ENCODE results near the gene CELF4. TPM values are rescaled to one million over a fixed set of nuclear protein-coding genes. Genes with fewer than 3 reads are reported as not detected.

The CELF4 gene
- total RNA-seq, 1 donor from 2014 or later, result 0.22 TPM

DNA sequence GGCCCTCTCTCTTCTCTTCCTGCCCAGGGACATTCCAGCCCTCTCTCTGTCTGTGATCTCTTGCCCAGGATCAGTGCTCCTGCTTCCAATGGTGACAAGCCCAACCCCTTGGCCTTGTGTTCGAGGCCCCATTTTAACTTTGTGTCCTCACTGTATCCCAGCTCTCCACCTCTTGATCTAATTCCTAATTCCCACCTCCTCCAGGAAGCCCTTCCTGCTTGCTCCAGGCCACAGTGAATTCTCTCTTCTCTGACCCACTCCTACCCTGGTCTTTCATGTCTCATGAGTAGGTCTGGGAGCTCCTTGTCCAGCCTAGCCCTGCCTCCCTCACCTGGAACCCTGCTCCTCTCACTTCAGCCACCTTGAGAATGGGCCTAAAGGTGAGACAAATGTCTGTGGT, 249.1 kb downstream of the CELF4 start:
- no peaks in the 10 kb centered on the region for H3K9me3 Mint-ChIP-seq (ENCODE audit: low read depth)
- H3K27me3 Mint-ChIP-seq (ENCODE audit: low read depth), result no peaks in the 10 kb centered on the region
- no peak overlapping the region for H3K4me3 Mint-ChIP-seq (ENCODE audit: unreplicated experiment)
- no peaks in the 10 kb centered on the region for H3K36me3 Mint-ChIP-seq (ENCODE audit: low read depth)
- H3K4me1 Mint-ChIP-seq (ENCODE audit: low read depth), result peaks cover 5% of the 10 kb centered on the region
- DNase-seq (ENCODE audit: low spot score), result no peak
- H3K27ac Mint-ChIP-seq (ENCODE audit: unreplicated experiment), result no peak overlapping the region
- TF ChIP-seq, protein P1, sequence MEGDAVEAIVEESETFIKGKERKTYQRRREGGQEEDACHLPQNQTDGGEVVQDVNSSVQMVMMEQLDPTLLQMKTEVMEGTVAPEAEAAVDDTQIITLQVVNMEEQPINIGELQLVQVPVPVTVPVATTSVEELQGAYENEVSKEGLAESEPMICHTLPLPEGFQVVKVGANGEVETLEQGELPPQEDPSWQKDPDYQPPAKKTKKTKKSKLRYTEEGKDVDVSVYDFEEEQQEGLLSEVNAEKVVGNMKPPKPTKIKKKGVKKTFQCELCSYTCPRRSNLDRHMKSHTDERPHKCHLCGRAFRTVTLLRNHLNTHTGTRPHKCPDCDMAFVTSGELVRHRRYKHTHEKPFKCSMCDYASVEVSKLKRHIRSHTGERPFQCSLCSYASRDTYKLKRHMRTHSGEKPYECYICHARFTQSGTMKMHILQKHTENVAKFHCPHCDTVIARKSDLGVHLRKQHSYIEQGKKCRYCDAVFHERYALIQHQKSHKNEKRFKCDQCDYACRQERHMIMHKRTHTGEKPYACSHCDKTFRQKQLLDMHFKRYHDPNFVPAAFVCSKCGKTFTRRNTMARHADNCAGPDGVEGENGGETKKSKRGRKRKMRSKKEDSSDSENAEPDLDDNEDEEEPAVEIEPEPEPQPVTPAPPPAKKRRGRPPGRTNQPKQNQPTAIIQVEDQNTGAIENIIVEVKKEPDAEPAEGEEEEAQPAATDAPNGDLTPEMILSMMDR (IDR thresholded peaks at IDR 0.05), result no peak

GRCh38 chr18:37315935-37316334, 249.7 kb downstream of the CELF4 start:
- no peaks in the 10 kb centered on the region for H3K27me3 Mint-ChIP-seq (ENCODE audit: low read depth)
- H3K36me3 Mint-ChIP-seq (ENCODE audit: low read depth), result no peaks in the 10 kb centered on the region
- no peak overlapping the region for H3K27ac Mint-ChIP-seq (ENCODE audit: unreplicated experiment)
- H3K9me3 Mint-ChIP-seq (ENCODE audit: low read depth), result no peaks in the 10 kb centered on the region
- TF ChIP-seq, protein P1 (IDR thresholded peaks at IDR 0.05), result no peak
- DNase-seq (ENCODE audit: low spot score), result no peak
- peaks cover 7% of the 10 kb centered on the region for H3K4me1 Mint-ChIP-seq (ENCODE audit: low read depth)
- no peak overlapping the region for H3K4me3 Mint-ChIP-seq (ENCODE audit: unreplicated experiment)

GRCh38 chr18:37314534-37314933, 251.1 kb downstream of the CELF4 start:
- no peak for DNase-seq (ENCODE audit: low spot score)
- Mint-ChIP-seq H3K36me3 (ENCODE audit: low read depth) (no peaks in the 10 kb centered on the region), H3K27me3 (ENCODE audit: low read depth) (no peaks in the 10 kb centered on the region), H3K9me3 (ENCODE audit: low read depth) (no peaks in the 10 kb centered on the region), H3K4me3 (ENCODE audit: unreplicated experiment) (no peak overlapping the region), H3K27ac (ENCODE audit: unreplicated experiment) (no peak overlapping the region), H3K4me1 (ENCODE audit: low read depth) (peaks cover 19% of the 10 kb centered on the region)
- TF ChIP-seq, protein P1 (IDR thresholded peaks at IDR 0.05), result no peak

GRCh38 chr18:37313624-37314023, 252.0 kb downstream of the CELF4 start:
- DNase-seq (ENCODE audit: low spot score), result no peak
- Mint-ChIP-seq H3K36me3 (ENCODE audit: low read depth) (no peaks in the 10 kb centered on the region), H3K27ac (ENCODE audit: unreplicated experiment) (no peak overlapping the region), H3K27me3 (ENCODE audit: low read depth) (no peaks in the 10 kb centered on the region), H3K9me3 (ENCODE audit: low read depth) (no peaks in the 10 kb centered on the region), H3K4me3 (ENCODE audit: unreplicated experiment) (no peak overlapping the region), H3K4me1 (ENCODE audit: low read depth) (peaks cover 22% of the 10 kb centered on the region)
- TF ChIP-seq, protein P1 (IDR thresholded peaks at IDR 0.05), result no peak

DNA sequence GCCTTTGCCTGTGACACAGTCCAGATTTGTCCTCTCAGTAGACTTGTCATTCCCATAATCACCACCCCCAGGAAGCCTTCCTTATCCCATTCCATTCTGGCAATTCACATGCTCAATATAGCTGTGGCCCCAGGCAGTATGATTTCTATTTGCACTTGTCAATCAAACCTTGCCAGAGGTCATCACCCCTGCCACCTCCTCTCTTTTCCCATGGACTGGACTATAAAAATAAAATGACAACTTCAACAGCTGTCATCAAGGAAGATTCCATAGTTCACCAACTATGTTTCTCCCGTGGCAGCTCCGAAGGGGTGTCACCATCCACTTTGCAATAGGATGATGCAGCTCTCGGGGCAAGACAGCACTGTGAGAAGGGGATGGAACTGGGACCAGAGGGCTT, 255.7 kb downstream of the CELF4 start:
- Mint-ChIP-seq H3K4me1 (ENCODE audit: low read depth) (peaks cover 22% of the 10 kb centered on the region), H3K27me3 (ENCODE audit: low read depth) (no peaks in the 10 kb centered on the region), H3K4me3 (ENCODE audit: unreplicated experiment) (no peak overlapping the region), H3K36me3 (ENCODE audit: low read depth) (no peaks in the 10 kb centered on the region), H3K9me3 (ENCODE audit: low read depth) (no peaks in the 10 kb centered on the region), H3K27ac (ENCODE audit: unreplicated experiment) (peak overlapping the region; percentile 64)
- TF ChIP-seq, protein P1 (IDR thresholded peaks at IDR 0.05), result no peak
- no peak for DNase-seq (ENCODE audit: low spot score)

All from chondrocyte (in vitro differentiated cells).